Stimulated activated CD8-positive, alpha-beta memory T cell treated with anti-CD3 and anti-CD28 coated beads, Interleukin-15, amount 100 ng/mL, for 4 hours (primary cell): ENCODE data around the gene RYK.
"Not testable (repeated sequence)": the region's sequence is repeated elsewhere in the genome, so short reads cannot be mapped to it uniquely, and the experiment has no call there.

Experiments
- DNase-seq, 2 donors: peaks; one replicate each; pipeline ENCODE4 v3.0.0-alpha.2; 2020; ENCODE audit warnings: low read depth in 2 of 2

RYK gene

GRCh38 chr3:134216851-134217250 lies 33.8 kb downstream of the RYK start:
- no peak for DNase-seq

- DNase-seq = no peak
Measured at GRCh38 chr3:134216191-134216764, 34.4 kb downstream of the RYK start.

- DNase-seq = no peak
Measured at GRCh38 chr3:134214239-134214638, 36.4 kb downstream of the RYK start.

GRCh38 chr3:134212967-134213665 lies 37.5 kb downstream of the RYK start:
- peak; percentile 54 to 74 for DNase-seq

- DNase-seq = no peak
Measured at GRCh38 chr3:134211797-134212196, 38.9 kb downstream of the RYK start.

GRCh38 chr3:134205451-134205850 lies 45.2 kb downstream of the RYK start:
- no peak for DNase-seq

- no peak for DNase-seq
Measured at GRCh38 chr3:134201201-134202130, 49.2 kb downstream of the RYK start.

- not testable (repeated sequence) for DNase-seq
Measured at GRCh38 chr3:134199880-134200279, 50.8 kb downstream of the RYK start.

- no peak for DNase-seq
Measured at GRCh38 chr3:134199240-134199639, 51.4 kb downstream of the RYK start.

GRCh38 chr3:134198414-134198813 lies 52.2 kb downstream of the RYK start:
- DNase-seq = no peak

- DNase-seq = no peak
Measured at GRCh38 chr3:134197681-134198261, 52.9 kb downstream of the RYK start.

- no peak for DNase-seq
Measured at GRCh38 chr3:134194247-134194646, 56.4 kb downstream of the RYK start.

- DNase-seq = no peak
Measured at GRCh38 chr3:134190250-134190649, 60.4 kb downstream of the RYK start.

- DNase-seq = no peak
Measured at GRCh38 chr3:134189849-134190248, 60.8 kb downstream of the RYK start.

GRCh38 chr3:134186391-134186790 lies 64.3 kb downstream of the RYK start:
- no peak for DNase-seq

GRCh38 chr3:134180761-134181160 lies 69.9 kb downstream of the RYK start:
- DNase-seq = no peak

GRCh38 chr3:134179508-134179907 lies 71.2 kb downstream of the RYK start:
- no peak for DNase-seq

GRCh38 chr3:134163096-134163495 lies 87.6 kb downstream of the RYK start:
- no peak for DNase-seq

GRCh38 chr3:134161898-134162615 lies 88.6 kb downstream of the RYK start:
- no peak for DNase-seq

GRCh38 chr3:134155446-134155845 lies 95.2 kb downstream of the RYK start:
- DNase-seq = no peak

- DNase-seq = no peak
Measured at GRCh38 chr3:134153761-134154160, 96.9 kb downstream of the RYK start.

- no peak for DNase-seq
Measured at GRCh38 chr3:134150476-134150875, 100.2 kb downstream of the RYK start.
